Esophagus squamous epithelium (tissue), 5 donors: ENCODE measurements around the gene DPH6. TPM values are rescaled to one million over a fixed set of nuclear protein-coding genes. Genes with fewer than 3 reads are reported as not detected.

ENCODE experiments used
- DNase-seq: peaks from one replicate; lab custom pipeline; 2025; lab: John Stamatoyannopoulos, UW
- H3K27ac ChIP-seq, 4 donors: fragments of 200-600 bp; sonication (generic); one replicate each; pipeline ENCODE4 v1.5.1; 2016 to 2019; ENCODE audit warnings: mild to moderate bottlenecking in 1 of 4
- H3K27me3 ChIP-seq, 4 donors: fragments of 200-600 bp; sonication (generic); 1 replicate in 3 of 4; 2 replicates in 1 of 4; pipeline versions ENCODE4 v1.5.1 to v1.6.0; 2017 to 2021; ENCODE audit warnings: antibody characterized with exemption in 1 of 4
- H3K36me3 ChIP-seq, 3 donors: fragments of 200-600 bp; sonication (generic); one replicate each; pipeline ENCODE4 v1.5.1; 2016 to 2019
- H3K4me1 ChIP-seq, 3 donors: fragments of 200-600 bp; sonication (generic); one replicate each; pipeline ENCODE4 v1.5.1; 2017 to 2019
- H3K4me3 ChIP-seq, 4 donors: fragments of 200-600 bp; sonication (generic); 1 replicate in 3 of 4; 2 replicates in 1 of 4; pipeline ENCODE4 v1.5.1; 2016 to 2019; ENCODE audit warnings: mild to moderate bottlenecking in 2 of 4, moderate library complexity in 1 of 4
- H3K9me3 ChIP-seq, 3 donors: fragments of 200-600 bp; sonication (generic); one replicate each; pipeline ENCODE4 v1.5.1; 2016 to 2019
- CTCF ChIP-seq, 6 experiments: fragments of 450-650 bp in 4 of 6; fragments of 200-600 bp in 2 of 6; sonication (generic) in 2 of 6; IDR thresholded peaks; one replicate each; pipeline ENCODE4 v1.5.1; 2016 to 2019; ENCODE audit warnings: antibody characterized with exemption in 6 of 6, mild to moderate bottlenecking in 4 of 6, moderate library complexity in 4 of 6
- POLR2A ChIP-seq, 4 donors: fragments of 450-650 bp; IDR thresholded peaks; one replicate each; pipeline ENCODE4 v1.6.1; 2017; ENCODE audit warnings: antibody characterized with exemption in 4 of 4, mild to moderate bottlenecking in 4 of 4, moderate library complexity in 3 of 4
- WGBS, 2 donors: methylation state at CpG; one replicate each; pipeline ENCODE4 v1.1.5; 2018; 5-methylcytosine and 5-hydroxymethylcytosine counted together
- intact Hi-C: fragments of 100-400 bp; cut with DNase I; formaldehyde crosslinking; loops from one replicate; pipeline ENCODE4 v1.15.0; 2022
- total RNA-seq, 4 donors: library from RNA; depleted of rRNA; stranded (reverse); fragments of >200 nt; gene quantifications; one replicate each; pipeline ENCODE4 v1.1.0, GENCODE V29; 2016
- donor health status: DM: yes; HTN: yes; CAD: no.

The DPH6 gene
- total RNA-seq, 4 donors from 2014 or later = 8.8 to 21.4 (median 11.2) TPM

- Histone ChIP-seq H3K27ac (no peak overlapping the region), H3K4me1 (peaks cover 0 to 28% (median 11%) of the 10 kb centered on the region in 3 donors), H3K36me3 (peaks cover 0 to 12% (median 0%) of the 10 kb centered on the region in 3 donors), H3K4me3 (no peak overlapping the region), H3K27me3 (no peaks in the 10 kb centered on the region), H3K9me3 (peaks cover 0 to 10% (median 6%) of the 10 kb centered on the region in 3 donors)
- DNase-seq = no peak
- intact Hi-C loops = no loop called here
- TF ChIP-seq CTCF (IDR thresholded peaks at IDR 0.05) (no peak), POLR2A (IDR thresholded peaks at IDR 0.05) (no peak)
- WGBS, 2 donors = 28% methylated on average over 2 of the region's 2 CpGs
These were observed 64.0 kb downstream of the DPH6 start for GRCh38 chr15:35481992-35482391.

GRCh38 chr15:35481064-35481463 lies 64.9 kb downstream of the DPH6 start:
- Histone ChIP-seq H3K36me3 (peaks cover 0 to 5% (median 0%) of the 10 kb centered on the region in 3 donors), H3K27ac (no peak overlapping the region), H3K27me3 (no peaks in the 10 kb centered on the region), H3K4me1 (peaks cover 0 to 28% (median 11%) of the 10 kb centered on the region in 3 donors), H3K4me3 (no peak overlapping the region), H3K9me3 (peaks cover 0 to under 1% (median 0%) of the 10 kb centered on the region in 3 donors)
- DNase-seq = no peak
- 71 to 92% methylated on average over 1 of the region's 1 CpG for WGBS, 2 donors
- intact Hi-C loops = no loop called here
- TF ChIP-seq POLR2A (IDR thresholded peaks at IDR 0.05) = no peak
- TF ChIP-seq CTCF (IDR thresholded peaks at IDR 0.05) = no peak

- Histone ChIP-seq H3K36me3 (peaks cover 0 to 3% (median 0%) of the 10 kb centered on the region in 3 donors), H3K4me3 (no peak overlapping the region), H3K27me3 (no peaks in the 10 kb centered on the region), H3K9me3 (no peaks in the 10 kb centered on the region), H3K4me1 (peaks cover 0 to 19% (median 11%) of the 10 kb centered on the region in 3 donors), H3K27ac (no peak overlapping the region)
- WGBS, 2 donors = 75 to 86% methylated on average over 1 of the region's 1 CpG
- no peak for DNase-seq
- TF ChIP-seq CTCF (IDR thresholded peaks at IDR 0.05) = no peak
- no peak for TF ChIP-seq POLR2A (IDR thresholded peaks at IDR 0.05)
- intact Hi-C loops = no loop called here
These were observed 66.5 kb downstream of the DPH6 start for GRCh38 chr15:35479423-35479822.

- 91% methylated on average over 4 of the region's 4 CpGs for WGBS, 2 donors
- DNase-seq = no peak
- TF ChIP-seq POLR2A (IDR thresholded peaks at IDR 0.05) = no peak
- TF ChIP-seq CTCF (IDR thresholded peaks at IDR 0.05) = no peak
- Histone ChIP-seq H3K4me3 (no peak overlapping the region), H3K36me3 (no peaks in the 10 kb centered on the region), H3K9me3 (no peaks in the 10 kb centered on the region), H3K27ac (no peak overlapping the region), H3K4me1 (peaks cover 0 to 18% (median 11%) of the 10 kb centered on the region in 3 donors), H3K27me3 (no peaks in the 10 kb centered on the region)
- intact Hi-C loops = no loop called here
These were observed 68.4 kb downstream of the DPH6 start for GRCh38 chr15:35477312-35478262.

- DNase-seq = no peak
- H3K4me1 ChIP-seq = no peaks in the 10 kb centered on the region
- H3K27me3 ChIP-seq = no peaks in the 10 kb centered on the region
- H3K4me3 ChIP-seq = no peak overlapping the region
- H3K27ac ChIP-seq = no peak overlapping the region
- intact Hi-C loops = no loop called here
- H3K9me3 ChIP-seq = no peaks in the 10 kb centered on the region
- no peaks in the 10 kb centered on the region for H3K36me3 ChIP-seq
- TF ChIP-seq POLR2A (IDR thresholded peaks at IDR 0.05) = no peak
- TF ChIP-seq CTCF (IDR thresholded peaks at IDR 0.05) = no peak
These were observed 74.9 kb downstream of the DPH6 start for GRCh38 chr15:35471024-35471423.
